MCF 10A (cell line): Measurements from ENCODE around the gene PACRGL. TPM values are rescaled to one million over a fixed set of nuclear protein-coding genes. Genes with fewer than 3 reads are reported as not detected.

Source experiments
- BruUV-seq: library from RNA; stranded (reverse); fragments of 400-500 nt; replicated peaks from 2 replicates; lab custom pipeline; 2021; lab: Mats Ljungman, UMichigan
- CTCF ChIA-PET: fragments of 300-600 bp; sonication (Branson Sonifier 250); formaldehyde crosslinking; extraction: SDS; loops from one replicate; lab custom pipeline; 2021; ENCODE audit warnings: antibody characterized with exemption, inconsistent platforms; lab: Yijun Ruan, JAX
- POLR2A ChIA-PET: fragments of 300-600, 350-650 bp; sonication (Branson Sonifier 250); formaldehyde crosslinking; extraction: SDS; loops from one replicate; lab custom pipeline; 2020; ENCODE audit warnings: antibody characterized with exemption, inconsistent platforms; lab: Yijun Ruan, JAX
- DNase-seq: peaks from one replicate; pipeline ENCODE4 v3.0.0-alpha.2; 2018; ENCODE audit not compliant: unreplicated experiment
- H3K27ac Mint-ChIP-seq: one replicate; pipeline ENCODE4 v1.8.0; 2022; ENCODE audit warnings: mild to moderate bottlenecking, low read depth, mixed read lengths; ENCODE audit not compliant: unreplicated experiment
- H3K27me3 Mint-ChIP-seq: one replicate; pipeline ENCODE4 v1.8.0; 2022; ENCODE audit warnings: mixed read lengths; ENCODE audit not compliant: insufficient read depth, unreplicated experiment
- H3K36me3 Mint-ChIP-seq: one replicate; pipeline ENCODE4 v1.8.0; 2022; ENCODE audit warnings: mild to moderate bottlenecking, moderate library complexity, mixed read lengths; ENCODE audit not compliant: insufficient read depth, unreplicated experiment
- H3K4me1 Mint-ChIP-seq: one replicate; pipeline ENCODE4 v1.8.0; 2022; ENCODE audit warnings: mixed read lengths; ENCODE audit not compliant: insufficient read depth, unreplicated experiment
- H3K4me3 Mint-ChIP-seq: one replicate; pipeline ENCODE4 v1.8.0; 2022; ENCODE audit warnings: mild to moderate bottlenecking, moderate library complexity, mixed read lengths; ENCODE audit not compliant: unreplicated experiment
- H3K9me3 Mint-ChIP-seq: one replicate; pipeline ENCODE4 v1.8.0; 2022; ENCODE audit warnings: mixed read lengths; ENCODE audit not compliant: unreplicated experiment
- CTCF ChIP-seq: fragments of 200-600 bp; IDR thresholded peaks from one replicate; pipeline ENCODE4 v1.8.0; 2022; ENCODE audit warnings: antibody characterized with exemption, mild to moderate bottlenecking; ENCODE audit not compliant: unreplicated experiment
- intact Hi-C: fragments of 100-400 bp; cut with micrococcal nuclease; formaldehyde crosslinking; loops from 2 replicates; pipeline ENCODE4 v1.14.1; 2022
- total RNA-seq: library from RNA; stranded (reverse); gene quantifications from 2 replicates; pipeline ENCODE4 v1.2.3, GENCODE V29; 2022

PACRGL gene
- total RNA-seq, 1 experiment from 2014 or later = 23.7 TPM

- BruUV-seq = no TSS peak
- Mint-ChIP-seq H3K4me1 (no peaks in the 10 kb centered on the region), H3K4me3 (no peak overlapping the region), H3K27ac (no peak overlapping the region), H3K27me3 (peaks cover 16% of the 10 kb centered on the region), H3K36me3 (no peaks in the 10 kb centered on the region), H3K9me3 (no peaks in the 10 kb centered on the region)
- ChIA-PET POLR2A (no interaction called here), CTCF (no interaction called here)
- TF ChIP-seq CTCF = no peak
- intact Hi-C loops = no loop called here
- no peak for DNase-seq
Measured at GRCh38 chr4:20678400-20678799, 21.9 kb upstream of the PACRGL start.

GRCh38 chr4:20679951-20680350 lies 20.3 kb upstream of the PACRGL start:
- no peaks in the 10 kb centered on the region for H3K36me3 Mint-ChIP-seq
- no peak for TF ChIP-seq CTCF
- BruUV-seq = no TSS peak
- ChIA-PET POLR2A (no interaction called here), CTCF (no interaction called here)
- intact Hi-C loops = loop anchor here (10.0 kb wide), 3 partner anchors 425 to 1995 kb away; partner anchors contain the start of gene SLIT2
- peaks cover 16% of the 10 kb centered on the region for H3K27me3 Mint-ChIP-seq
- no peak overlapping the region for H3K27ac Mint-ChIP-seq
- no peaks in the 10 kb centered on the region for H3K4me1 Mint-ChIP-seq
- H3K4me3 Mint-ChIP-seq = no peak overlapping the region
- no peaks in the 10 kb centered on the region for H3K9me3 Mint-ChIP-seq
- no peak for DNase-seq

DNA sequence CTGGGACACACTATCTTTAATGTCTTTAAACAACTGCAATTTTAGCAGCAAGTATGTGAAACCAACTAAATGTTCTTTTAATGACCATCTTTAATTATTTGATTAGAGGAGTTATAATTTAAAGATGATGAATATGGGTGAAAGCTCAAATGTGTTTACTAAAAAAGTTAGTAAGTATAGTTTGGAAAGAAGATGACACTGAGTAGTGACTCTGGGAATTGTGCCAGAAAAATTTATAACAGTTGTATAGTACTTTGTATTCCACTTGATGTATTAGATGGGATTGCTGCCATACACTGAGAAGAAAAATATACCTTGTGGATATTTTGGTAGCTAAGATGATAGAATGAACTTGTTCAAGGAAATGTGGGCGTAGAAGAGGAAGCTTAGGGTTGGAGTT lies 19.5 kb upstream of the PACRGL start:
- intact Hi-C loops = loop anchor here (10.0 kb wide), 3 partner anchors 426 to 1996 kb away; partner anchors contain the start of gene SLIT2
- H3K27me3 Mint-ChIP-seq = peaks cover 16% of the 10 kb centered on the region
- CTCF ChIA-PET = no interaction called here

GRCh38 chr4:20681271-20681670 lies 19.0 kb upstream of the PACRGL start:
- Mint-ChIP-seq H3K4me1 (no peaks in the 10 kb centered on the region), H3K27me3 (peaks cover 16% of the 10 kb centered on the region), H3K9me3 (no peaks in the 10 kb centered on the region), H3K27ac (no peak overlapping the region), H3K4me3 (no peak overlapping the region), H3K36me3 (no peaks in the 10 kb centered on the region)
- no TSS peak for BruUV-seq
- DNase-seq = no peak
- ChIA-PET CTCF (no interaction called here), POLR2A (no interaction called here)
- intact Hi-C loops = loop anchor here (10.0 kb wide), 3 partner anchors 426 to 1996 kb away; partner anchors contain the start of gene SLIT2
- TF ChIP-seq CTCF = no peak

More for the DNA sequence above, 19.5 kb upstream of the PACRGL start:
- H3K9me3 Mint-ChIP-seq = no peaks in the 10 kb centered on the region
- no peak overlapping the region for H3K4me3 Mint-ChIP-seq
- no peak overlapping the region for H3K27ac Mint-ChIP-seq
- POLR2A ChIA-PET = no interaction called here
- no TSS peak for BruUV-seq
- no peak for DNase-seq
- TF ChIP-seq CTCF = no peak
- no peaks in the 10 kb centered on the region for H3K4me1 Mint-ChIP-seq
- H3K36me3 Mint-ChIP-seq = no peaks in the 10 kb centered on the region
